ENCODE data around the gene CELF5.

GRCh38 chr19:3266792-3267514 is 42.5 kb downstream of the CELF5 start:
- no peak for TF ChIP-seq CTCF (conservative IDR thresholded peaks at IDR 0.05)
- no peak for TF ChIP-seq ZFX (IDR thresholded peaks at IDR 0.05)
